VCaP (cell line): Measurements from ENCODE around the gene TMF1.
A peak's percentile ranks its signal among the peaks of the same experiment; 100 is the strongest.

Source experiments
- H3K27ac ChIP-seq: fragments of 450-650 bp; 2 replicates; pipeline ENCODE4 v1.5.1; 2017
- TF ChIP-seq, protein P1 (sequence below): fragments of 450-650 bp; conservative IDR thresholded peaks from 2 replicates; pipeline ENCODE4 v1.5.1; 2017; ENCODE audit warnings: mild to moderate bottlenecking, moderate library complexity

The TMF1 gene

GRCh38 chr3:69012800-69013252 is 39.3 kb downstream of the TMF1 start:
- TF ChIP-seq, protein P1, sequence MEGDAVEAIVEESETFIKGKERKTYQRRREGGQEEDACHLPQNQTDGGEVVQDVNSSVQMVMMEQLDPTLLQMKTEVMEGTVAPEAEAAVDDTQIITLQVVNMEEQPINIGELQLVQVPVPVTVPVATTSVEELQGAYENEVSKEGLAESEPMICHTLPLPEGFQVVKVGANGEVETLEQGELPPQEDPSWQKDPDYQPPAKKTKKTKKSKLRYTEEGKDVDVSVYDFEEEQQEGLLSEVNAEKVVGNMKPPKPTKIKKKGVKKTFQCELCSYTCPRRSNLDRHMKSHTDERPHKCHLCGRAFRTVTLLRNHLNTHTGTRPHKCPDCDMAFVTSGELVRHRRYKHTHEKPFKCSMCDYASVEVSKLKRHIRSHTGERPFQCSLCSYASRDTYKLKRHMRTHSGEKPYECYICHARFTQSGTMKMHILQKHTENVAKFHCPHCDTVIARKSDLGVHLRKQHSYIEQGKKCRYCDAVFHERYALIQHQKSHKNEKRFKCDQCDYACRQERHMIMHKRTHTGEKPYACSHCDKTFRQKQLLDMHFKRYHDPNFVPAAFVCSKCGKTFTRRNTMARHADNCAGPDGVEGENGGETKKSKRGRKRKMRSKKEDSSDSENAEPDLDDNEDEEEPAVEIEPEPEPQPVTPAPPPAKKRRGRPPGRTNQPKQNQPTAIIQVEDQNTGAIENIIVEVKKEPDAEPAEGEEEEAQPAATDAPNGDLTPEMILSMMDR: no peak

DNA sequence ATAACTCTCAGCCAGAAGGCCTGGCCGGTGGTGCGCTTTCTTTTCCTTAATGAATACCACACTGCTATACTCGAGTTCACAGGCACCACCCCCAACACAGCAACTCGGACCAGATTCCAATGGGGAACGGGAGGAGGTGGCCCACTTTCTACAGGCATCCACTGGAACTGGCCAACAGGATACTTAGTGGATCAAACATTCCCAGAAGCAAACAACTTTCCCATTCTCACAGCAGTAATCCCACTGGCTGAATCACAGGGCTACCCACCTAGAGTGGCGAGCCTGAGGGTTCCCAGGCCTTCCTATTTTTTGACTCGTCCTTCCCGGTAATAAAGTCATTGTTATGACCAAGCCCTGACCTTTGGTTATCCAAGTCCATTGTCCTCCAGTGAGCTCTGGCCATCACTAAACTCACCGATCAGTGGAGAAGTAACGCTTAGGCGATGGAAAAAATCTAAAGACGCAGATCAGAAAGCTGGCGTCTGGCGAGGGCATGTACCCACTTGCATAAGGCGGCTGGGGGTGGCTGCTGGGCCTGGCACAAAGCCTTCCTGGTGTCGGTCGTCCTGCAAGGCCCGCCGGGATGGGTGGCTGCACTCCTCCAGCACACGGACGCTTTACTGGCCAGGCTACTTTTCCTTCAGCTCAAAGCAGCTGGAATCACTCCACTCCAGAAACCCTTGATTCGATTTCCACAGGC is 39.9 kb downstream of the TMF1 start:
- peak overlapping the region; percentile 93 for H3K27ac ChIP-seq
- TF ChIP-seq, protein P1: no peak

More at GRCh38 chr3:69012800-69013252, 39.3 kb downstream of the TMF1 start:
- peak overlapping the region; percentile 93 for H3K27ac ChIP-seq

GRCh38 chr3:69011096-69011730 is 40.9 kb downstream of the TMF1 start:
- H3K27ac ChIP-seq: no peak overlapping the region

DNA sequence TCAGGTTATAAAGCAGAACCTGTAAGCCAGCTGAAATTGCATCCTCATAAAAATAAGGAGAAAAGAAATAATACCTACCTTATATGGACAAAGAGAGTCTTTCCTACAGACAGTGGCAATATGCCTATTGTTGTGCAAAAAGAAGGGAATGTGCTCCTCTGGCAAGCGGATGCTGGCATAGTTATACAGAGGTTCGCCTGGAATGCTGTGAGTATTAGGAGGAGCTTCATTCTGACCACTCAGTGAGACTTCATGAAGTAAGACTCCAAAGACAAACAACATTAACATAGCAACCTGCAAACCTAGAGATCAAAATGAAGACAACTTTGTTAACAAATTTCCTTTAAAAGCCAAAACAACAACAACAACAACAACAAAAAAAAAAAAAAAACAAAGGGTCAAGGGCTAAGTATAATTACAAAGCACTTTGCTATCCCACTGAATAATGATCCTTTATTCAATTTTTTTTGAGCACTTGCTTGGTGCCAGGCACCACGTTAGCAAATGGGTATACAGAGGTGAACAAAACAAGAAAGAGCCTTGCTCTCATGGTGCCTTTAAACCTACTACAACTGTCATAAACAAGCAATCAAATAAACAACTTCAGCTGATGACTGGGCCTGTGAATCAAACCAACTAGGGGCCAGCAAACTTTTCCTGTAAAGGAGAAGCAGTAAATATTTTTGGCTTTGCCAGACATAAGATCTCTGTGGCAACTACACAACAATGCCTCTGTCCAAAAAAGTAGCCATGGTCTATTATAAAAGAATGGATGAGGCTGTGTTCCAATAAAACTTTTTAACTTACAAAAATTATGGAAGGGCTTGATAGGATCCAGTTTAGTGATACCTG is 42.3 kb downstream of the TMF1 start:
- H3K27ac ChIP-seq: no peak overlapping the region
- TF ChIP-seq, protein P1: no peak

More at GRCh38 chr3:69011096-69011730, 40.9 kb downstream of the TMF1 start:
- TF ChIP-seq, protein P1: no peak

DNA sequence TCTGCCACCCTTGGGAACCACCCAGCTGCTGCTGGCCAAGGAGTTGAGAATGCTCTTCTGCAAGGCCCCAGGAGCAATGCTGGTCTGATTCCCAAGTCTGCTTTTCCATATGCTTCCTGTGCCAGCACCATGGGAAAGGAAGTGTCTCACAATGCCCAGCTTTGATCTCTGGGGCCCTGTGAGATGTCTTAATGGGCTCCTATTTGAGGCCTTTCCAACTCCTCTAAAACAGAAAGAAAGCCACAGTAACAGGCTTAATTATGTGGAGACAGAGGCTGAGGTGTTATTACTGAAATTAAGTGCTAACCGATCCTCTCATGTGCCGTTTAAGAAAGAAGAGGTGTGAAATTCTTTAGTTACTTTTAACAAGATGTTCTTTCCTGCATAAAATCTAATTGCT is 43.2 kb downstream of the TMF1 start:
- TF ChIP-seq, protein P1: no peak
- no peak overlapping the region for H3K27ac ChIP-seq

DNA sequence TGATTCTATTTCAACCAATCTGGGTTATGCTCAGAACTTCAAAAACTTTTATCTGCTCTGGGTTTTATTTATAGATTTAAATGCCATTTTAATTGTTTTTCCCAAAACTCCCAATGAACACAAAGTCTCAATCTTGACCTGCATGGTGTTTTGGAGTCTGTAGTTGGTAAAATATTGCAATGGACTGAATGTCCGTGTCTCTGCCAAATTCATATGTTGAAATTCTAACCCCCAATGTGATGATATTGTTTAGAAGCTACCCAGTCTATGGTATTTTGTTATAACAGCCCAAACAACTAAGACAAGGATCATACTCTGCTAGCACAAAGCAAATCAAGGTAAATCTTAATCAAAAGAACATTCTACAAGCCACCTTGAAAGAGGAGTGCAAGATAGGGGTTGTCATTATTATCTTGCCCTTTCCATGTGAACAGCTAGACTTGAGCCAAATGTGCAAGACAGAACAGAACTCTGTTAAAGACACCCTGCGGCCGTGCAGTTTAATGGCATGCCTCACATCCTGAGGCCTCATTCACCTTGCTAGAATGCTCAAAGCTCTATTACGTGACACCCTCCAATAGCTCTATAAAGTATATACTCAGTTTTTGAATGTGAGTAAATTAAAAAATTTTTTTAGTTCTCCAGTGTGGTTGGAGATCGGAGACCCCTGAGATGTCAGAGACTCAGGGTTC is 46.2 kb downstream of the TMF1 start:
- H3K27ac ChIP-seq: no peak overlapping the region
- TF ChIP-seq, protein P1: no peak
